Heart right ventricle (tissue), 16 donors: ENCODE measurements around the gene C10orf71. TPM values are rescaled to one million over a fixed set of nuclear protein-coding genes. Genes with fewer than 3 reads are reported as not detected.

Source experiments
- ATAC-seq, 8 donors: fragments of 200-7000 bp; cut with Tn5 transposase; one replicate each; pipeline ENCODE4 v1.9.1; 2020; ENCODE audit warnings: mild to moderate bottlenecking in 8 of 8, moderate library complexity in 8 of 8, moderate number of reproducible peaks in 1 of 8
- DNase-seq, 2 donors: peaks; one replicate each; pipeline ENCODE4 v3.0.0-alpha.2; 2020
- H3K27ac ChIP-seq, 10 donors: fragments of 200-600 bp; sonication (generic) in 2 of 10; one replicate each; pipeline versions ENCODE4 v1.5.0 to v1.8.0; 2020 to 2022; ENCODE audit warnings: mild to moderate bottlenecking in 3 of 10
- H3K27me3 ChIP-seq, 7 donors: fragments of 200-600 bp; one replicate each; pipeline ENCODE4 v1.8.0; 2021 to 2022; ENCODE audit warnings: mild to moderate bottlenecking in 2 of 7
- H3K36me3 ChIP-seq, 9 donors: fragments of 200-600 bp; sonication (generic) in 1 of 9; one replicate each; pipeline versions ENCODE4 v1.5.0 to v1.8.0; 2020 to 2022; ENCODE audit warnings: mild to moderate bottlenecking in 2 of 9
- H3K4me1 ChIP-seq, 9 donors: fragments of 200-600 bp; sonication (generic) in 1 of 9; one replicate each; pipeline versions ENCODE4 v1.5.0 to v1.8.0; 2020 to 2022; ENCODE audit warnings: mild to moderate bottlenecking in 4 of 9
- H3K4me3 ChIP-seq, 10 donors: fragments of 200-600 bp; sonication (generic) in 2 of 10; one replicate each; pipeline versions ENCODE4 v1.5.0 to v1.8.0; 2020 to 2022; ENCODE audit warnings: mild to moderate bottlenecking in 7 of 10, moderate library complexity in 2 of 10
- H3K9me3 ChIP-seq, 11 donors: fragments of 200-600 bp in 10 of 11; sonication (generic) in 2 of 11; one replicate each; pipeline versions ENCODE4 v1.5.0 to v1.8.0; 2013 to 2022; ENCODE audit warnings: mild to moderate bottlenecking in 2 of 11, control low read depth in 1 of 11, moderate library complexity in 1 of 11
- CTCF ChIP-seq, 9 donors: fragments of 200-600 bp; sonication (generic) in 2 of 9; IDR thresholded peaks; one replicate each; pipeline versions ENCODE4 v1.5.0 to v1.8.0; 2021 to 2022; ENCODE audit warnings: antibody characterized with exemption in 9 of 9, mild to moderate bottlenecking in 5 of 9, moderate library complexity in 1 of 9
- WGBS, 2 donors: extraction: QIAGEN DNeasy Blood & Tissue Kit; methylation state at CpG; one replicate each; pipeline ENCODE4 v1.1.7; 2013; ENCODE audit warnings: inconsistent platforms in 1 of 2; 5-methylcytosine and 5-hydroxymethylcytosine counted together
- intact Hi-C, 10 donors: fragments of 100-400 bp; cut with DNase I; formaldehyde crosslinking; loops; one replicate each; pipeline versions ENCODE4 v1.11.1 to v1.14.2; 2022
- polyA plus RNA-seq, 2 donors: library from polyadenylated mRNA; stranded (reverse); fragments of 200-250 nt; gene quantifications; one replicate each; pipeline ENCODE4 v1.2.3, GENCODE V29; 2013
- total RNA-seq, 10 donors: library from RNA; stranded (reverse); fragmentation: NEBNext Ultra II Directional in 3 of 10; extraction: Animal tissue kit (Norgen Biotek cat#: 25700) in 3 of 10; gene quantifications; one replicate each; pipeline versions ENCODE4 v1.2.1 to v1.2.4, GENCODE V29; 2021 to 2023
- donor health status: Arrhythmogenic right ventricular cardiomyopathy.
- donor health status: ischemic (EF 13 %, LVEDD 7.1; RV severe dilation, severe dysfunction).
- donor health status: healthy with polysubstance abuse.
- donor health status: DM: no; HTN: yes; CAD: no.
- donor health status: DM: no; HTN: no; CAD: no.
- donor health status: ischemic (EF 25% LVEDD 6.9; RV normal size, moderate dysfunction).
- donor health status: ischemic (EF 25% LVEDD 5.7; RV mildly dilated, moderate dysfunction).
- donor health status: healthy.
- donor health status: DM: yes; HTN: yes; CAD: no.
- donor health status: Ischemic cardiomyopathy.
- donor health status: ischemic (EF 35%, LVEDD 5.7; RV mildly dilated, moderate dysfunction).
- donor health status: nonischemic (EF 11% LVEDD 7.7; RV severe dilation, severe dysfunction).
- donor health status: DM: yes; HTN: yes; CAD: no.
- donor health status: PGD.
- donor health status: ischemic (EF 29% LVEDD 5.4; RV normal size, mild dysfunction).
- donor health status: nonischemic (EF 23%, LVEDD 6.1; RV moderate dilation, normal function).

The C10orf71 gene
- total and polyA plus RNA-seq, 12 donors: 3.6 to 225 (median 149) TPM

- DNase-seq: no peak
- 74 to 76% methylated on average over 9 of the region's 9 CpGs for WGBS, 2 donors
Measured at GRCh38 chr10:49328401-49329145, 29.6 kb downstream of the C10orf71 start.

GRCh38 chr10:49329146-49329505, 30.2 kb downstream of the C10orf71 start:
- TF ChIP-seq CTCF (IDR thresholded peaks at IDR 0.05): no peak
- intact Hi-C loops: no loop called here
- DNase-seq (no peak), ATAC-seq (no peak)
- WGBS, 2 donors: 73 to 82% methylated on average over 4 of the region's 4 CpGs
- H3K9me3 ChIP-seq: no peaks in the 10 kb centered on the region
- H3K27ac ChIP-seq: no peak overlapping the region
- peaks cover 0 to 16% (median 0%) of the 10 kb centered on the region in 9 donors for H3K4me1 ChIP-seq
- H3K36me3 ChIP-seq: peaks cover 0 to 24% (median 0%) of the 10 kb centered on the region in 9 donors
- H3K27me3 ChIP-seq: no peaks in the 10 kb centered on the region
- no peak overlapping the region for H3K4me3 ChIP-seq

More at GRCh38 chr10:49328401-49329145, 29.6 kb downstream of the C10orf71 start:
- peaks cover 0 to 21% (median 1%) of the 10 kb centered on the region in 9 donors for H3K4me1 ChIP-seq
- no peak overlapping the region for H3K4me3 ChIP-seq
- ATAC-seq: no peak
- H3K27ac ChIP-seq: no peak overlapping the region
- peaks cover 0 to 28% (median 0%) of the 10 kb centered on the region in 9 donors for H3K36me3 ChIP-seq
- intact Hi-C loops: no loop called here
- no peaks in the 10 kb centered on the region for H3K27me3 ChIP-seq
- TF ChIP-seq CTCF (IDR thresholded peaks at IDR 0.05): no peak
- H3K9me3 ChIP-seq: no peaks in the 10 kb centered on the region

GRCh38 chr10:49330127-49330665, 31.2 kb downstream of the C10orf71 start:
- DNase-seq: no peak
- Histone ChIP-seq H3K4me1 (peaks cover 0 to 8% (median 0%) of the 10 kb centered on the region in 9 donors), H3K36me3 (peaks cover 0 to 14% (median 0%) of the 10 kb centered on the region in 9 donors), H3K27me3 (no peaks in the 10 kb centered on the region), H3K27ac (no peak overlapping the region), H3K4me3 (no peak overlapping the region), H3K9me3 (peaks cover 0 to 1% (median 0%) of the 10 kb centered on the region in 11 donors)
- TF ChIP-seq CTCF (IDR thresholded peaks at IDR 0.05): no peak
- ATAC-seq: no peak
- intact Hi-C loops: no loop called here
- 92 to 97% methylated on average over 5 of the region's 5 CpGs for WGBS, 2 donors

GRCh38 chr10:49331431-49331830, 32.5 kb downstream of the C10orf71 start:
- H3K36me3 ChIP-seq: peaks cover 0 to 2% (median 0%) of the 10 kb centered on the region in 9 donors
- H3K27ac ChIP-seq: no peak overlapping the region
- TF ChIP-seq CTCF (IDR thresholded peaks at IDR 0.05): no peak
- DNase-seq: no peak
- H3K4me3 ChIP-seq: no peak overlapping the region
- no peaks in the 10 kb centered on the region for H3K27me3 ChIP-seq
- intact Hi-C loops: no loop called here
- H3K4me1 ChIP-seq: peaks cover 0 to 8% (median 0%) of the 10 kb centered on the region in 9 donors
- ATAC-seq: no peak
- H3K9me3 ChIP-seq: peaks cover 0 to 3% (median 0%) of the 10 kb centered on the region in 11 donors
- 82 to 89% methylated on average over 3 of the region's 3 CpGs for WGBS, 2 donors
